Measurements from ENCODE around the gene ZNF609. TPM values are rescaled to one million over a fixed set of nuclear protein-coding genes. Genes with fewer than 3 reads are reported as not detected.

ZNF609 gene
- total and polyA plus RNA-seq, 10 of the 15 experiments (the other 5 are each of a cell fraction or from before 2014, with no cell fraction given): 5.1 to 35.3 (median 13.6) TPM

- Histone ChIP-seq H3K27me3 (replicated peaks in 1 of 2; ENCODE audit: control insufficient read depth in 2 of 2, insufficient read depth in 2 of 2, low read length in 1 of 2) (no peaks in the 10 kb centered on the region), H2AFZ (ENCODE audit: control insufficient read depth, low read depth, low read length) (no peak overlapping the region), H3K27ac (ENCODE audit: control insufficient read depth, insufficient read depth) (no peak overlapping the region), H3K36me3 (ENCODE audit: control insufficient read depth in 2 of 2, insufficient read depth in 2 of 2, low read length in 1 of 2) (peaks cover 1 to 6% of the 10 kb centered on the region in 2 experiments; a peak in 3 of 4 replicates), H3K79me2 (ENCODE audit: control insufficient read depth, insufficient read depth, low read length) (peaks cover 84% of the 10 kb centered on the region), H3K4me3 (no peak overlapping the region), H3K4me2 (ENCODE audit: control insufficient read depth, insufficient read depth) (no peak overlapping the region), H3K4me1 (ENCODE audit: control insufficient read depth, insufficient read depth, low read length) (peaks cover 12% of the 10 kb centered on the region), H3K9ac (ENCODE audit: control insufficient read depth, insufficient read depth, low read length) (no peak overlapping the region), H4K20me1 (ENCODE audit: control insufficient read depth, insufficient read depth) (no peaks in the 10 kb centered on the region), H3K9me3 (replicated peaks; ENCODE audit: control insufficient read depth, insufficient read depth, low read length) (no peaks in the 10 kb centered on the region; the same call in 2 of the 3 replicates)
- POLR2A ChIA-PET: interaction anchor here (0.6 to 2.7 kb wide), 6 partner anchors 17 to 65 kb away, joined by 3 to 12 read pairs (median 4); no protein-coding TSS in a partner anchor
- BruUV-seq (replicated peaks): no TSS peak
- SMC1A ChIA-PET (ENCODE audit: uncharacterized antibody, unreplicated experiment): interaction anchor here (0.8 to 3.3 kb wide), 13 partner anchors 9 to 122 kb away, joined by 3 to 13 read pairs (median 4); no protein-coding TSS in a partner anchor
- FAIRE-seq: no peak
- WGBS (ENCODE audit: insufficient coverage, insufficient replicate concordance, low lambda C conversion rate, missing lambda C conversion rate): 97% methylated on average over 1 of the region's 1 CpG
- RAD21 ChIA-PET (ENCODE audit: unreplicated experiment): interaction anchor here (0.7 to 1.5 kb wide), 5 partner anchors 9 to 104 kb away, joined by 3 to 9 read pairs (median 3); no protein-coding TSS in a partner anchor
- DNase-seq (ENCODE audit: low read depth, low spot score): no peak
- TF ChIP-seq GABPA (IDR thresholded peaks at IDR 0.05; ENCODE audit: low read depth) (no peak), PRDM15 (CRISPR knock-in tag; IDR thresholded peaks at IDR 0.05) (no peak), DPF2 (IDR thresholded peaks at IDR 0.05) (no peak), RELA (IDR thresholded peaks at IDR 0.05; ENCODE audit: borderline replicate concordance, partially characterized antibody) (no peak), CEBPZ (IDR thresholded peaks at IDR 0.05; ENCODE audit: low read depth, low read length) (no peak), ZBTB33 (IDR thresholded peaks at IDR 0.05) (no peak), MTA2 (IDR thresholded peaks at IDR 0.05; ENCODE audit: low read depth) (no peak), FOS (IDR thresholded peaks at IDR 0.05; ENCODE audit: borderline replicate concordance, extremely low read depth, insufficient read length) (no peak), BACH1 (IDR thresholded peaks at IDR 0.05; ENCODE audit: borderline replicate concordance) (no peak), ZNF217 (IDR thresholded peaks at IDR 0.05) (no peak), TARDBP (IDR thresholded peaks at IDR 0.05; ENCODE audit: borderline replicate concordance) (no peak), BRCA1 (IDR thresholded peaks at IDR 0.05; ENCODE audit: low read depth, low read length) (no peak), CBX5 (IDR thresholded peaks at IDR 0.05; ENCODE audit: low read depth) (no peak), E2F4 (IDR thresholded peaks at IDR 0.05; ENCODE audit: low read depth, low read length) (no peak), NBN (IDR thresholded peaks at IDR 0.05) (no peak), YY1 (IDR thresholded peaks at IDR 0.05; ENCODE audit: low read depth, low read length) (no peak)
- CTCF ChIA-PET: interaction anchor here (0.8 to 1.9 kb wide), 5 partner anchors 9 to 122 kb away, joined by 3 to 9 read pairs (median 4); no protein-coding TSS in a partner anchor
- intact Hi-C loops (cut with micrococcal nuclease; ENCODE audit: unreplicated experiment): no loop called here
- no peak for ATAC-seq
- in situ Hi-C loops (cut with MboI): no loop called here
These were observed 70.1 kb downstream of the ZNF609 start for GRCh38 chr15:64530472-64530871.
